HL-60/S4 (cell line): Measurements from ENCODE around the gene HOXC10.

Source experiments
- in situ Hi-C: fragments of 300-500 bp; cut with MboI; formaldehyde crosslinking; loops from 2 replicates; pipeline ENCODE4 v1.14.3; 2022; ENCODE audit warnings: low sequenced_read_pairs

The HOXC10 gene

GRCh38 chr12:53975479-53976152 lies 9.3 kb upstream of the HOXC10 start:
- in situ Hi-C loops = no loop called here

- in situ Hi-C loops = no loop called here
Measured at GRCh38 chr12:53976172-53976822, 8.6 kb upstream of the HOXC10 start.

GRCh38 chr12:53976823-53977595 lies 7.9 kb upstream of the HOXC10 start:
- in situ Hi-C loops = no loop called here

- in situ Hi-C loops = no loop called here
Measured at GRCh38 chr12:53977596-53978445, 7.1 kb upstream of the HOXC10 start.

- in situ Hi-C loops = no loop called here
Measured at GRCh38 chr12:53978477-53979356, 6.2 kb upstream of the HOXC10 start.

GRCh38 chr12:53980104-53980801 lies 4.7 kb upstream of the HOXC10 start:
- in situ Hi-C loops = no loop called here

GRCh38 chr12:53980802-53981496 lies 4.0 kb upstream of the HOXC10 start:
- in situ Hi-C loops = no loop called here

GRCh38 chr12:53981634-53982565 lies 3.0 kb upstream of the HOXC10 start:
- in situ Hi-C loops = no loop called here

GRCh38 chr12:53982648-53983567 lies 2.0 kb upstream of the HOXC10 start:
- in situ Hi-C loops = no loop called here

GRCh38 chr12:53983568-53983949 lies 1.4 kb upstream of the HOXC10 start:
- in situ Hi-C loops = no loop called here

- in situ Hi-C loops = no loop called here
Measured at GRCh38 chr12:53983950-53984572, 885 bp upstream of the HOXC10 start.

- in situ Hi-C loops = no loop called here
Measured at GRCh38 chr12:53985692-53985993, 697 bp downstream of the HOXC10 start.

GRCh38 chr12:53985994-53986685 lies 1.2 kb downstream of the HOXC10 start:
- in situ Hi-C loops = no loop called here

- in situ Hi-C loops = no loop called here
Measured at GRCh38 chr12:53986686-53987483, 1.9 kb downstream of the HOXC10 start.

- in situ Hi-C loops = no loop called here
Measured at GRCh38 chr12:53987787-53988230, 2.9 kb downstream of the HOXC10 start.
